ENCODE measurements around the gene ACRBP.

Gene ACRBP

GRCh38 chr12:6653342-6653741 is 6.1 kb upstream of the ACRBP start:
- CTCF ChIA-PET: interaction anchor here (1.5 kb wide), 1 partner anchor 33 kb away, joined by 4 read pairs; no protein-coding TSS in a partner anchor
- no peak for DNase-seq (ENCODE audit: low read depth, low spot score)
- POLR2A ChIA-PET: no interaction called here
- no peak for TF ChIP-seq CTCF (IDR thresholded peaks at IDR 0.05; ENCODE audit: insufficient read depth, low read length, missing control alignments)
- no peak overlapping the region for H3K4me3 ChIP-seq (ENCODE audit: low read depth, low read length)

GRCh38 chr12:6652391-6652790 is 5.2 kb upstream of the ACRBP start:
- no peak for TF ChIP-seq CTCF (IDR thresholded peaks at IDR 0.05; ENCODE audit: insufficient read depth, low read length, missing control alignments)
- POLR2A ChIA-PET: no interaction called here
- no peak for DNase-seq (ENCODE audit: low read depth, low spot score)
- CTCF ChIA-PET: no interaction called here
- H3K4me3 ChIP-seq (ENCODE audit: low read depth, low read length): no peak overlapping the region

GRCh38 chr12:6650832-6651231 is 3.6 kb upstream of the ACRBP start:
- no peak overlapping the region for H3K4me3 ChIP-seq (ENCODE audit: low read depth, low read length)
- ChIA-PET CTCF (no interaction called here), POLR2A (no interaction called here)
- DNase-seq (ENCODE audit: low read depth, low spot score): no peak
- TF ChIP-seq CTCF (IDR thresholded peaks at IDR 0.05; ENCODE audit: insufficient read depth, low read length, missing control alignments): no peak

GRCh38 chr12:6646276-6647082 is 753 bp downstream of the ACRBP start:
- no peak for TF ChIP-seq CTCF (IDR thresholded peaks at IDR 0.05; ENCODE audit: insufficient read depth, low read length, missing control alignments)
- POLR2A ChIA-PET: interaction anchor here (0.5 kb wide), 1 partner anchor 71 kb away, joined by 4 read pairs; no protein-coding TSS in a partner anchor
- peak overlapping the region; percentile 37; the same call in 1 of the 2 replicates for H3K4me3 ChIP-seq (ENCODE audit: low read depth, low read length)
- DNase-seq (ENCODE audit: low read depth, low spot score): no peak
- CTCF ChIA-PET: interaction anchor here (3.6 kb wide), 1 partner anchor 26 kb away, joined by 24 read pairs; no protein-coding TSS in a partner anchor

GRCh38 chr12:6644903-6645302 is 2.3 kb downstream of the ACRBP start:
- no peak for DNase-seq (ENCODE audit: low read depth, low spot score)
- TF ChIP-seq CTCF (IDR thresholded peaks at IDR 0.05; ENCODE audit: insufficient read depth, low read length, missing control alignments): no peak
- POLR2A ChIA-PET: no interaction called here
- CTCF ChIA-PET: interaction anchor here (0.9 to 3.6 kb wide), 4 partner anchors 11 to 25 kb away, joined by 3 to 24 read pairs (median 4); no protein-coding TSS in a partner anchor
- no peak overlapping the region for H3K4me3 ChIP-seq (ENCODE audit: low read depth, low read length)

- ChIA-PET POLR2A (no interaction called here), CTCF (interaction anchor here (1.6 to 3.6 kb wide), 3 partner anchors 12 to 24 kb away, joined by 4 to 24 read pairs (median 5); no protein-coding TSS in a partner anchor)
- TF ChIP-seq CTCF (IDR thresholded peaks at IDR 0.05; ENCODE audit: insufficient read depth, low read length, missing control alignments): no peak
- DNase-seq (ENCODE audit: low read depth, low spot score): no peak
- no peak overlapping the region for H3K4me3 ChIP-seq (ENCODE audit: low read depth, low read length)
Observed at GRCh38 chr12:6644257-6644596, 3.0 kb downstream of the ACRBP start.

Data from AG04449 (cell line).